Liver (tissue), 9 donors: ENCODE results near the gene RNF222. TPM values are rescaled to one million over a fixed set of nuclear protein-coding genes. Genes with fewer than 3 reads are reported as not detected.

Source experiments
- DNase-seq: peaks from one replicate; pipeline ENCODE4 v3.0.0-alpha.2; 2017; ENCODE audit warnings: low spot score
- H3K27ac ChIP-seq, 2 donors: one replicate each; pipeline ENCODE4 v1.7.0; 2013; ENCODE audit warnings: inconsistent platforms in 2 of 2, low read length in 2 of 2, control low read depth in 1 of 2, low read depth in 1 of 2, mild to moderate bottlenecking in 1 of 2
- H3K27me3 ChIP-seq, 4 donors: one replicate each; pipeline versions ENCODE4 v1.6.1 to v1.7.0; 2013; ENCODE audit warnings: low read length in 3 of 4, inconsistent platforms in 1 of 4, mild to moderate bottlenecking in 1 of 4, moderate library complexity in 1 of 4; ENCODE audit not compliant: control insufficient read depth in 4 of 4, insufficient read depth in 4 of 4
- H3K36me3 ChIP-seq, 4 donors: one replicate each; pipeline versions ENCODE4 v1.6.1 to v1.7.0; 2013; ENCODE audit warnings: low read length in 3 of 4, mild to moderate bottlenecking in 3 of 4, low read depth in 1 of 4, moderate library complexity in 1 of 4; ENCODE audit not compliant: control insufficient read depth in 4 of 4, insufficient read depth in 3 of 4
- H3K4me1 ChIP-seq, 4 donors: one replicate each; pipeline versions ENCODE4 v1.6.1 to v1.7.0; 2013; ENCODE audit warnings: low read length in 3 of 4, mild to moderate bottlenecking in 3 of 4, moderate library complexity in 1 of 4; ENCODE audit not compliant: control insufficient read depth in 4 of 4, insufficient read depth in 4 of 4
- H3K4me3 ChIP-seq, 3 donors: one replicate each; pipeline versions ENCODE4 v1.6.1 to v1.7.0; 2013; ENCODE audit warnings: low read length in 3 of 3, control low read depth in 1 of 3, low read depth in 1 of 3, mild to moderate bottlenecking in 1 of 3
- H3K9ac ChIP-seq, 2 donors: one replicate each; pipeline ENCODE4 v1.7.0; 2013; ENCODE audit warnings: low read length in 2 of 2, mild to moderate bottlenecking in 2 of 2, moderate library complexity in 2 of 2, control low read depth in 1 of 2, low read depth in 1 of 2
- H3K9me3 ChIP-seq, 4 donors: one replicate each; pipeline versions ENCODE4 v1.6.1 to v1.7.0; 2013; ENCODE audit warnings: low read length in 3 of 4; ENCODE audit not compliant: control insufficient read depth in 4 of 4
- ATF3 ChIP-seq: IDR thresholded peaks from 2 replicates; pipeline ENCODE4 v1.6.1; 2016; ENCODE audit warnings: antibody characterized with exemption
- CTCF ChIP-seq: fragments of 150-350 bp; IDR thresholded peaks from 2 replicates; pipeline ENCODE4 v1.5.1; 2017; ENCODE audit warnings: improper control_type of control experiment, low read depth, low read length; ENCODE audit not compliant: missing input control
- EGR1 ChIP-seq, 2 donors: IDR thresholded peaks; 2 replicates each; pipeline ENCODE4 v1.6.1; 2016 to 2018; ENCODE audit warnings: antibody characterized with exemption in 2 of 2, low read depth in 2 of 2
- FOXA1 ChIP-seq: IDR thresholded peaks from 2 replicates; pipeline ENCODE4 v1.6.1; 2016; ENCODE audit warnings: antibody characterized with exemption
- FOXA2 ChIP-seq: IDR thresholded peaks from 2 replicates; pipeline ENCODE4 v1.6.1; 2016; ENCODE audit warnings: antibody characterized with exemption
- HNF4A ChIP-seq, 2 donors: conservative IDR thresholded peaks; 2 replicates each; pipeline ENCODE4 v1.6.1; 2016; ENCODE audit warnings: antibody characterized with exemption in 2 of 2, mild to moderate bottlenecking in 2 of 2
- HNF4G ChIP-seq: IDR thresholded peaks from 2 replicates; pipeline ENCODE4 v1.6.1; 2016; ENCODE audit warnings: antibody characterized with exemption
- JUND ChIP-seq, 2 donors: IDR thresholded peaks; 2 replicates each; pipeline ENCODE4 v1.6.1; 2016; ENCODE audit warnings: antibody characterized with exemption in 2 of 2
- MAX ChIP-seq: IDR thresholded peaks from 2 replicates; pipeline ENCODE4 v1.6.1; 2016; ENCODE audit warnings: antibody characterized with exemption
- NR2F2 ChIP-seq: IDR thresholded peaks from 2 replicates; pipeline ENCODE4 v1.6.1; 2016; ENCODE audit warnings: antibody characterized with exemption
- RAD21 ChIP-seq, 2 donors: IDR thresholded peaks; 2 replicates each; pipeline ENCODE4 v1.6.1; 2016; ENCODE audit warnings: antibody characterized with exemption in 2 of 2, mild to moderate bottlenecking in 2 of 2
- RXRA ChIP-seq, 2 donors: IDR thresholded peaks; 2 replicates each; pipeline ENCODE4 v1.6.1; 2017 to 2018; ENCODE audit warnings: antibody characterized with exemption in 2 of 2, mild to moderate bottlenecking in 1 of 2
- SP1 ChIP-seq: IDR thresholded peaks from 2 replicates; pipeline ENCODE4 v1.6.1; 2018; ENCODE audit warnings: antibody characterized with exemption, mild to moderate bottlenecking
- TAF1 ChIP-seq: conservative IDR thresholded peaks from 2 replicates; pipeline ENCODE4 v1.6.1; 2016; ENCODE audit warnings: antibody characterized with exemption, mild to moderate bottlenecking
- ZBTB33 ChIP-seq: IDR thresholded peaks from 2 replicates; pipeline ENCODE4 v1.6.1; 2016; ENCODE audit warnings: antibody characterized with exemption
- WGBS: extraction: QIAGEN DNeasy Blood & Tissue Kit; methylation state at CpG from one replicate; pipeline ENCODE4 v1.1.7; 2013; 5-methylcytosine and 5-hydroxymethylcytosine counted together
- polyA plus RNA-seq, 2 donors: library from polyadenylated mRNA; stranded (reverse) in 1 of 2; unstranded in 1 of 2; fragments of 200-250 nt in 1 of 2; fragments of >200 nt in 1 of 2; fragmentation: Nextera tagmentation in 1 of 2; extraction: Ambion mirVana in 1 of 2; gene quantifications; one replicate each; pipeline versions ENCODE4 v1.2.1 to v1.2.3, GENCODE V29; 2013 to 2015
- total RNA-seq, 2 donors: library from RNA; depleted of rRNA; stranded (reverse); fragments of >200 nt; gene quantifications; one replicate each; pipeline ENCODE4 v1.2.3, GENCODE V29; 2014
- donor health status: healthy.
- donor health status: healthy.
- donor health status: healthy.
- donor health status: healthy.
- donor health status: healthy.

RNF222 gene
- total and polyA plus RNA-seq, 4 donors, result not detected

- Histone ChIP-seq H3K4me1 (no peaks in the 10 kb centered on the region), H3K9ac (no peak overlapping the region), H3K9me3 (no peaks in the 10 kb centered on the region), H3K27me3 (no peaks in the 10 kb centered on the region), H3K36me3 (no peaks in the 10 kb centered on the region), H3K4me3 (no peak overlapping the region), H3K27ac (no peak overlapping the region)
- TF ChIP-seq RAD21 (IDR thresholded peaks at IDR 0.05) (no peak), FOXA2 (no peak), EGR1 (IDR thresholded peaks at IDR 0.05; ENCODE audit: low read depth in 2 of 2) (no peak), HNF4G (no peak), RXRA (IDR thresholded peaks at IDR 0.05) (no peak), FOXA1 (no peak)
- no peak for DNase-seq
- 48% methylated on average over 3 of the region's 3 CpGs for WGBS
Observed at GRCh38 chr17:8360260-8360659, 37.4 kb downstream of the RNF222 start.

GRCh38 chr17:8359769-8360168, 37.9 kb downstream of the RNF222 start:
- DNase-seq, result no peak
- H3K9me3 ChIP-seq, result no peaks in the 10 kb centered on the region
- no peaks in the 10 kb centered on the region for H3K27me3 ChIP-seq
- no peak overlapping the region for H3K4me3 ChIP-seq
- H3K4me1 ChIP-seq, result no peaks in the 10 kb centered on the region
- H3K27ac ChIP-seq, result peak overlapping the region in 1 of 2 donors; percentile 10
- no peaks in the 10 kb centered on the region for H3K36me3 ChIP-seq
- TF ChIP-seq EGR1 (IDR thresholded peaks at IDR 0.05; ENCODE audit: low read depth in 2 of 2), result no peak
- TF ChIP-seq NR2F2, result no peak
- TF ChIP-seq SP1, result no peak
- no peak for TF ChIP-seq MAX
- no peak for TF ChIP-seq RXRA (IDR thresholded peaks at IDR 0.05)
- TF ChIP-seq JUND (IDR thresholded peaks at IDR 0.05), result no peak
- TF ChIP-seq ZBTB33, result no peak
- no peak for TF ChIP-seq RAD21 (IDR thresholded peaks at IDR 0.05)
- no peak for TF ChIP-seq FOXA2
- 83% methylated on average over 5 of the region's 5 CpGs for WGBS
- no peak overlapping the region for H3K9ac ChIP-seq

GRCh38 chr17:8357910-8358309, 39.7 kb downstream of the RNF222 start:
- H3K9me3 ChIP-seq, result no peaks in the 10 kb centered on the region
- 94% methylated on average over 3 of the region's 3 CpGs for WGBS
- no peak overlapping the region for H3K4me3 ChIP-seq
- DNase-seq, result no peak
- no peak overlapping the region for H3K27ac ChIP-seq
- H3K4me1 ChIP-seq, result no peaks in the 10 kb centered on the region
- H3K27me3 ChIP-seq, result no peaks in the 10 kb centered on the region
- H3K36me3 ChIP-seq, result no peaks in the 10 kb centered on the region
- TF ChIP-seq RAD21 (IDR thresholded peaks at IDR 0.05) (no peak), HNF4A (conservative IDR thresholded peaks at IDR 0.05) (no peak), CTCF (no peak), SP1 (no peak), RXRA (IDR thresholded peaks at IDR 0.05) (no peak), MAX (no peak), TAF1 (no peak), EGR1 (IDR thresholded peaks at IDR 0.05; ENCODE audit: low read depth in 2 of 2) (no peak), ATF3 (no peak), JUND (IDR thresholded peaks at IDR 0.05) (no peak)
- H3K9ac ChIP-seq, result no peak overlapping the region
